Psoas muscle (tissue), 8 donors: ENCODE results near the gene KIF11. TPM values are rescaled to one million over a fixed set of nuclear protein-coding genes. Genes with fewer than 3 reads are reported as not detected.

Experiments used
- ATAC-seq, 4 donors: fragments of 200-7000 bp; cut with Tn5 transposase; one replicate each; pipeline ENCODE4 v1.9.1; 2020; ENCODE audit warnings: moderate library complexity in 3 of 4, mild to moderate bottlenecking in 2 of 4
- DNase-seq, 2 donors: peaks; one replicate each; pipeline ENCODE4 v3.0.0-alpha.2; 2020
- H3K27ac ChIP-seq: fragments of 200-600 bp; one replicate; pipeline ENCODE4 v1.8.0; 2022
- H3K27me3 ChIP-seq, 3 donors: fragments of 200-600 bp in 1 of 3; one replicate each; pipeline versions ENCODE4 v1.6.1 to v1.8.0; 2013 to 2022; ENCODE audit warnings: low read length in 2 of 3, mild to moderate bottlenecking in 2 of 3, moderate library complexity in 1 of 3; ENCODE audit not compliant: insufficient read depth in 3 of 3
- H3K36me3 ChIP-seq, 2 donors: fragments of 200-600 bp in 1 of 2; one replicate each; pipeline versions ENCODE4 v1.6.1 to v1.8.0; 2013 to 2022; ENCODE audit warnings: low read depth in 1 of 2, mild to moderate bottlenecking in 1 of 2, moderate library complexity in 1 of 2; ENCODE audit not compliant: insufficient read depth in 1 of 2
- H3K4me1 ChIP-seq: fragments of 200-600 bp; one replicate; pipeline ENCODE4 v1.8.0; 2022
- H3K4me3 ChIP-seq: fragments of 200-600 bp; one replicate; pipeline ENCODE4 v1.8.0; 2022; ENCODE audit warnings: mild to moderate bottlenecking
- H3K9me3 ChIP-seq: fragments of 200-600 bp; one replicate; pipeline ENCODE4 v1.8.0; 2022
- WGBS, 3 donors: extraction: QIAGEN DNeasy Blood & Tissue Kit; methylation state at CpG; one replicate each; pipeline versions ENCODE4 v1.1.6 to v1.1.7; 2013; 5-methylcytosine and 5-hydroxymethylcytosine counted together
- intact Hi-C, 2 donors: fragments of 100-400 bp; cut with DNase I; formaldehyde crosslinking; loops; one replicate each; pipeline versions ENCODE4 v1.11.0 to v1.14.2; 2022
- polyA plus RNA-seq, 3 donors: library from polyadenylated mRNA; stranded (reverse); fragments of 200-250 nt; gene quantifications; one replicate each; pipeline ENCODE4 v1.2.3, GENCODE V29; 2013
- total RNA-seq, 4 donors: library from RNA; stranded (reverse); fragmentation: NEBNext Ultra II Directional in 2 of 4; extraction: Animal tissue kit (Norgen Biotek cat#: 25700) in 2 of 4; gene quantifications; one replicate each; pipeline versions ENCODE4 v1.2.1 to v1.2.4, GENCODE V29; 2021 to 2023
- TF ChIP-seq, protein P1 (sequence below): fragments of 200-600 bp; IDR thresholded peaks from one replicate; pipeline ENCODE4 v1.8.0; 2022; ENCODE audit warnings: antibody characterized with exemption
- donor health status: healthy with polysubstance abuse.
- donor health status: DM: no; HTN: no; CAD: no; lungs with moderate emphysema.
- donor health status: Bipolar disorder and iron deficiency.
- donor health status: healthy.
- donor health status: DM: yes; HTN: yes; CAD: no.
- donor health status: DM: no; HTN: no; CAD: no.
- donor health status: DM: no; HTN: no; CAD: no.
- donor health status: DM: yes; HTN: yes; CAD: no.

KIF11 gene
- total and polyA plus RNA-seq, 7 donors: 0.08 to 0.40 (median 0.23) TPM

DNA sequence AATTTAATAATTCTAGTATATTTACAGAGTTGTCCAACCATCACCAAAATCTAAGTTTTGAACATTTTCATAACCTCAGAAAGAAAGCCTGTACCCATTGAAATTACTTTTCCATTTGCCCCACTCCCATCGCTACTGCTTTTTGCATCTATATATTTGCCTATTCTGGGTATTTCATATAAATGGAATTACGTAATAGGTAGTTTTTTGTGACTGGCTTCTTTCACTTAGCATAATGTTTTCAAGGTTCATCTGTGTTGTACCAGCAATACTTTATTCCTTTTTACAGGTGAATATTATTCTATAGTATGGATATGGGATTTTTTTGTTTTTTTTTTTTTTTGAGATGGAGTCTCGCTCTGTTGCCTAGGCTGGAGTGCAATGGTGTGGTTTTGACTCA lies 22.6 kb downstream of the KIF11 start:
- ATAC-seq (no peak), DNase-seq (no peak)
- H3K4me3 ChIP-seq: no peak overlapping the region
- H3K9me3 ChIP-seq: no peaks in the 10 kb centered on the region
- no peak overlapping the region for H3K27ac ChIP-seq
- intact Hi-C loops: no loop called here
- H3K27me3 ChIP-seq: no peaks in the 10 kb centered on the region
- TF ChIP-seq, protein P1, sequence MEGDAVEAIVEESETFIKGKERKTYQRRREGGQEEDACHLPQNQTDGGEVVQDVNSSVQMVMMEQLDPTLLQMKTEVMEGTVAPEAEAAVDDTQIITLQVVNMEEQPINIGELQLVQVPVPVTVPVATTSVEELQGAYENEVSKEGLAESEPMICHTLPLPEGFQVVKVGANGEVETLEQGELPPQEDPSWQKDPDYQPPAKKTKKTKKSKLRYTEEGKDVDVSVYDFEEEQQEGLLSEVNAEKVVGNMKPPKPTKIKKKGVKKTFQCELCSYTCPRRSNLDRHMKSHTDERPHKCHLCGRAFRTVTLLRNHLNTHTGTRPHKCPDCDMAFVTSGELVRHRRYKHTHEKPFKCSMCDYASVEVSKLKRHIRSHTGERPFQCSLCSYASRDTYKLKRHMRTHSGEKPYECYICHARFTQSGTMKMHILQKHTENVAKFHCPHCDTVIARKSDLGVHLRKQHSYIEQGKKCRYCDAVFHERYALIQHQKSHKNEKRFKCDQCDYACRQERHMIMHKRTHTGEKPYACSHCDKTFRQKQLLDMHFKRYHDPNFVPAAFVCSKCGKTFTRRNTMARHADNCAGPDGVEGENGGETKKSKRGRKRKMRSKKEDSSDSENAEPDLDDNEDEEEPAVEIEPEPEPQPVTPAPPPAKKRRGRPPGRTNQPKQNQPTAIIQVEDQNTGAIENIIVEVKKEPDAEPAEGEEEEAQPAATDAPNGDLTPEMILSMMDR: no peak
- 99 to 100% (median 99%) methylated on average over 3 of the region's 3 CpGs for WGBS, 3 donors
- no peaks in the 10 kb centered on the region for H3K4me1 ChIP-seq
- H3K36me3 ChIP-seq: no peaks in the 10 kb centered on the region

DNA sequence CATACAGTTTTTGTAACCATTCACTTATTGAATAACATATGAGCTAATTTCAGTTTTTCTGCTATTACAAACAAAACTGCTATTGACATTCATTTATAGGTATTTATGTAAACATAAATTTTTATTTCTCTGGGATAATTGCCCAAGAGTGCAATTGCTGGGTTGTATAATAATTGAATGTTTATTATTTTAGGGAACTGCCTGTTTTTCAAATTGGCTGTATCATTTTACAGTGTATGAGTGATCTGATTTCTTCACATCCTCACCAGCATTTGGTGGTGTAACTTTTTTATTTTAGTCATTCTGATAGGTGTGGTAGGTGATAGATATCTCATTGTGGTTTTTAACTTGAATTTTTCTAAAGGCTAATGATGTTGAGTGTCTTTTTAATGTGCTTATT lies 26.4 kb downstream of the KIF11 start:
- TF ChIP-seq, protein P1: no peak
- ATAC-seq (no peak), DNase-seq (no peak)
- Histone ChIP-seq H3K9me3 (no peaks in the 10 kb centered on the region), H3K27me3 (no peaks in the 10 kb centered on the region), H3K4me3 (no peak overlapping the region), H3K27ac (no peak overlapping the region), H3K4me1 (no peaks in the 10 kb centered on the region), H3K36me3 (no peaks in the 10 kb centered on the region)
- intact Hi-C loops: no loop called here

DNA sequence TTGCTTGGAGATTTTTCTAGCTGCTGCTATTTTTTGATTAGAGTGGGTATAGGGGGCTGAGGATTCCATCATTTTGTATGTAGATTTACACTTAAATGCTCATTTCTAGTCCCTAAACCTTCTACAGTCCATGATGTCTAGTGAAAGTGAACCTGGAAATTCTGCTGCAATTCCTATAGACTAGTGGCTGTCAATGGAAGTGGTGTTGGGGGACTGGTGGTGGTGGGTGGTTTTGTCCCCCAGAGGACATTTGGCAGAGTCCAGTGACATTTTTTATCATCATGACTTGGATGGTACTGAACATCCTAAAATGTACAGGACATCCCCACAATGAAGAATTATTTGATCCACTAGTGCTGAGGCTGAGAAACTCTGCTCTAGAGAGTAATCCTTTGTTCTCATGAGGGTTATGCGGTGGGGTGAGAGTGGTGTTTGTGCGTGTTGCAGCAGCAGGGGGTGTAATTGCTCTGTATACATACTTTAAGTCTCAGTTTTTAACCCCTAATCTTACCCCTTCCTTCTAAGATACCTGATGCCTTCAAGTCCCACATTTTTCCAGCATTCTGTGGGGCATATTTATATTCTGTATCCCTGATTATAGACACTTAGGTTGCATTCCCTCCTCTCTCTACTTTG lies 35.0 kb downstream of the KIF11 start:
- TF ChIP-seq, protein P1: no peak
- Histone ChIP-seq H3K27ac (no peak overlapping the region), H3K9me3 (no peaks in the 10 kb centered on the region), H3K36me3 (no peaks in the 10 kb centered on the region), H3K4me1 (no peaks in the 10 kb centered on the region), H3K4me3 (no peak overlapping the region), H3K27me3 (no peaks in the 10 kb centered on the region)
- 69 to 81% (median 75%) methylated on average over 2 of the region's 2 CpGs for WGBS, 3 donors
- intact Hi-C loops: no loop called here
- no peak for DNase-seq
- ATAC-seq: no peak

DNA sequence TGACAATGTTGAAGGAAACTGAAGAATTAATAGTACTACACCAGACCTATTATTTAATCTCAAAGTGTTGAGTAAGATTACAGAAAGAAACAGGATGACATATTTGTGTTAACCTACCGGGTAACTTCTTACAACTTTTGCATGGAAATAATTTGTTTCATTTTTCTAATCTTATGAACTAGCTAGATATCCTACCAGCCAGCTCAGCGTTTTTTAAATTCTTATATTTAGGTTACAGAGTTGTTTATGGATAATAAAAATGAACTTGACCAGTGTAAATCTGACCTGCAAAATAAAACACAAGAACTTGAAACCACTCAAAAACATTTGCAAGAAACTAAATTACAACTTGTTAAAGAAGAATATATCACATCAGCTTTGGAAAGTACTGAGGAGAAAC lies 37.0 kb downstream of the KIF11 start:
- H3K4me3 ChIP-seq: no peak overlapping the region
- H3K4me1 ChIP-seq: no peaks in the 10 kb centered on the region
- no peaks in the 10 kb centered on the region for H3K36me3 ChIP-seq
- intact Hi-C loops: no loop called here
- 95 to 97% (median 96%) methylated on average over 2 of the region's 2 CpGs for WGBS, 3 donors
- H3K27ac ChIP-seq: no peak overlapping the region
- ATAC-seq (no peak), DNase-seq (no peak)
- no peaks in the 10 kb centered on the region for H3K9me3 ChIP-seq
- H3K27me3 ChIP-seq: no peaks in the 10 kb centered on the region
- TF ChIP-seq, protein P1: no peak

DNA sequence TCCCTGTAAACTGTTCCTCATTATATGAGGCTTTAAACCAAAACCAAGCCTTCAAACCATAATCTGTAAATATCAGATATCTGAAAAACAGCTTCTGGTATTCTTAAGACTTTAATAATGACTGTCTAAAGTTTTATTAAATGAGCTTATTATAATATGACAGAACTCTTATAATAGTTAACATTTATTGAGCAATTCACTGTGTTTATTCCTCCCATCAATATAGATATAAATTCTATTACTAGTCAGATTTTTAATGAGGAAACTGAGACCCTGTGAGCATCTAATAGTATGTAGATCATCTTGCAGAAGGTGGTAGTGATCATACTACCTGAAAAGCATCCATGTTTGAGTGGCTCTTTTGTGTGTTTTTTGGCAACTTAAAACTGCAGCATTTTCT lies 45.1 kb downstream of the KIF11 start:
- TF ChIP-seq, protein P1: no peak
- intact Hi-C loops: no loop called here
- no peak for ATAC-seq
- no peaks in the 10 kb centered on the region for H3K4me1 ChIP-seq
- no peaks in the 10 kb centered on the region for H3K36me3 ChIP-seq
- H3K27me3 ChIP-seq: no peaks in the 10 kb centered on the region
- no peak overlapping the region for H3K27ac ChIP-seq
- H3K9me3 ChIP-seq: no peaks in the 10 kb centered on the region
- DNase-seq: no peak
- no peak overlapping the region for H3K4me3 ChIP-seq
